Activated CD8-positive, alpha-beta T cell treated with anti-CD3 and anti-CD28 coated beads for 36 hours (primary cell): Measurements from ENCODE around the gene FOXC1. TPM values are rescaled to one million over a fixed set of nuclear protein-coding genes. Genes with fewer than 3 reads are reported as not detected.

Source experiments
- ATAC-seq: fragments of 200-7000 bp; cut with Tn5 transposase; one replicate; pipeline ENCODE4 v1.10.0; 2021; ENCODE audit warnings: mild to moderate bottlenecking, moderate library complexity
- CTCF ChIA-PET: fragments of 350-600 bp; sonication (Branson Sonifier 250); formaldehyde crosslinking; loops from one replicate; lab custom pipeline; 2021; ENCODE audit warnings: antibody characterized with exemption; lab: Charles Lee
- POLR2A ChIA-PET: fragments of 350-600 bp; sonication (Branson Sonifier 250); formaldehyde crosslinking; loops from one replicate; lab custom pipeline; 2021; ENCODE audit warnings: antibody characterized with exemption; lab: Charles Lee
- DNase-seq: peaks from one replicate; pipeline ENCODE4 v3.0.0-alpha.2; 2020
- H3K27ac Mint-ChIP-seq: one replicate; pipeline ENCODE4 v1.8.0; 2021; ENCODE audit warnings: mild to moderate bottlenecking, mixed read lengths
- H3K27me3 Mint-ChIP-seq: one replicate; pipeline ENCODE4 v1.8.0; 2021; ENCODE audit warnings: mixed read lengths
- H3K36me3 Mint-ChIP-seq: one replicate; pipeline ENCODE4 v1.8.0; 2021; ENCODE audit warnings: low read depth, mixed read lengths
- H3K4me1 Mint-ChIP-seq: one replicate; pipeline ENCODE4 v1.8.0; 2021; ENCODE audit warnings: low read depth, mixed read lengths
- H3K4me3 Mint-ChIP-seq: one replicate; pipeline ENCODE4 v1.8.0; 2021; ENCODE audit warnings: mild to moderate bottlenecking, moderate library complexity, mixed read lengths
- H3K9me3 Mint-ChIP-seq: one replicate; pipeline ENCODE4 v1.8.0; 2021; ENCODE audit warnings: mixed read lengths
- intact Hi-C: fragments of 100-400 bp; cut with micrococcal nuclease; formaldehyde crosslinking; loops from one replicate; pipeline ENCODE4 v1.10.0; 2022
- total RNA-seq, 2 experiments: library from RNA; stranded (reverse); gene quantifications; one replicate each; pipeline ENCODE4 v1.2.3, GENCODE V29; 2021
- TF ChIP-seq, protein P1 (sequence below): fragments of 200-600 bp; IDR thresholded peaks from one replicate; pipeline ENCODE4 v1.8.0; 2022; ENCODE audit warnings: antibody characterized with exemption, mild to moderate bottlenecking

The FOXC1 gene
- total RNA-seq = under 1 TPM in 1 of 2 experiments, not detected in 1; 0.16 TPM

DNA sequence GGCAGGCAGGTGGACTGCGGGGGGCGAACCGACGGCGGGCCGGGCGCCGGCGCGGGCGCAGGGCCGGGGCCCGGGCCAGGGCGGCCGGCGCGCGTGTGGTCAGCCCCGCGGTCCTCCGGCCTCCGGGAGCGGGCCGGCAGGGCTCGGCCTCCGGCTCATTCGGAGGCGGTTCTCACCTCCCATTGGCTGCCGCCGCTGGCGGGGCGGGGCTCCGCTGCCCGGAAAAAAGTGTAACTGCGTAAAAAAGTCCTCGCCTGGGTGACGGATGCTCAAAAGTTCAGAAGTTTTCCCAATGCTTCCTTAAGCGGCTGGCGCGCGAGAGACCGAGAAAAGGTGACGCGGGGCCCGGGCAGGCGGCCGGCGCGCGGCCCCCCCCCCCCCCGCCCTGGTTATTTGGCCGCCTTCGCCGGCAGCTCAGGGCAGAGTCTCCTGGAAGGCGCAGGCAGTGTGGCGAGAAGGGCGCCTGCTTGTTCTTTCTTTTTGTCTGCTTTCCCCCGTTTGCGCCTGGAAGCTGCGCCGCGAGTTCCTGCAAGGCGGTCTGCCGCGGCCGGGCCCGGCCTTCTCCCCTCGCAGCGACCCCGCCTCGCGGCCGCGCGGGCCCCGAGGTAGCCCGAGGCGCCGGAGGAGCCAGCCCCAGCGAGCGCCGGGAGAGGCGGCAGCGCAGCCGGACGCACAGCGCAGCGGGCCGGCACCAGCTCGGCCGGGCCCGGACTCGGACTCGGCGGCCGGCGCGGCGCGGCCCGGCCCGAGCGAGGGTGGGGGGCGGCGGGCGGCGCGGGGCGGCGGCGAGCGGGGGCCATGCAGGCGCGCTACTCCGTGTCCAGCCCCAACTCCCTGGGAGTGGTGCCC is at the start of gene FOXC1:
Gene FOXC1 (plus strand): TSS at position 268 of the 849 bp plus-strand sequence. CDS start 531 bp downstream, at position 799.
- Mint-ChIP-seq H3K9me3 (no peaks in the 10 kb centered on the region), H3K27ac (no peak within 1 kb of the TSS), H3K4me1 (peaks cover 43% of the 10 kb centered on the region), H3K4me3 (peak within 1 kb of the TSS; percentile 60), H3K36me3 (no peaks in the 10 kb centered on the region), H3K27me3 (peaks cover 58% of the 10 kb centered on the region)
- POLR2A ChIA-PET = no interaction called here
- TF ChIP-seq, protein P1, sequence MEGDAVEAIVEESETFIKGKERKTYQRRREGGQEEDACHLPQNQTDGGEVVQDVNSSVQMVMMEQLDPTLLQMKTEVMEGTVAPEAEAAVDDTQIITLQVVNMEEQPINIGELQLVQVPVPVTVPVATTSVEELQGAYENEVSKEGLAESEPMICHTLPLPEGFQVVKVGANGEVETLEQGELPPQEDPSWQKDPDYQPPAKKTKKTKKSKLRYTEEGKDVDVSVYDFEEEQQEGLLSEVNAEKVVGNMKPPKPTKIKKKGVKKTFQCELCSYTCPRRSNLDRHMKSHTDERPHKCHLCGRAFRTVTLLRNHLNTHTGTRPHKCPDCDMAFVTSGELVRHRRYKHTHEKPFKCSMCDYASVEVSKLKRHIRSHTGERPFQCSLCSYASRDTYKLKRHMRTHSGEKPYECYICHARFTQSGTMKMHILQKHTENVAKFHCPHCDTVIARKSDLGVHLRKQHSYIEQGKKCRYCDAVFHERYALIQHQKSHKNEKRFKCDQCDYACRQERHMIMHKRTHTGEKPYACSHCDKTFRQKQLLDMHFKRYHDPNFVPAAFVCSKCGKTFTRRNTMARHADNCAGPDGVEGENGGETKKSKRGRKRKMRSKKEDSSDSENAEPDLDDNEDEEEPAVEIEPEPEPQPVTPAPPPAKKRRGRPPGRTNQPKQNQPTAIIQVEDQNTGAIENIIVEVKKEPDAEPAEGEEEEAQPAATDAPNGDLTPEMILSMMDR = no peak
- peak; percentile 49 for DNase-seq
- peak; percentile 32 for ATAC-seq
- intact Hi-C loops = no loop called here
- CTCF ChIA-PET = interaction anchor here (0.7 kb wide), 2 partner anchors 13 to 495 kb away, joined by 3 read pairs; no protein-coding TSS in a partner anchor

DNA sequence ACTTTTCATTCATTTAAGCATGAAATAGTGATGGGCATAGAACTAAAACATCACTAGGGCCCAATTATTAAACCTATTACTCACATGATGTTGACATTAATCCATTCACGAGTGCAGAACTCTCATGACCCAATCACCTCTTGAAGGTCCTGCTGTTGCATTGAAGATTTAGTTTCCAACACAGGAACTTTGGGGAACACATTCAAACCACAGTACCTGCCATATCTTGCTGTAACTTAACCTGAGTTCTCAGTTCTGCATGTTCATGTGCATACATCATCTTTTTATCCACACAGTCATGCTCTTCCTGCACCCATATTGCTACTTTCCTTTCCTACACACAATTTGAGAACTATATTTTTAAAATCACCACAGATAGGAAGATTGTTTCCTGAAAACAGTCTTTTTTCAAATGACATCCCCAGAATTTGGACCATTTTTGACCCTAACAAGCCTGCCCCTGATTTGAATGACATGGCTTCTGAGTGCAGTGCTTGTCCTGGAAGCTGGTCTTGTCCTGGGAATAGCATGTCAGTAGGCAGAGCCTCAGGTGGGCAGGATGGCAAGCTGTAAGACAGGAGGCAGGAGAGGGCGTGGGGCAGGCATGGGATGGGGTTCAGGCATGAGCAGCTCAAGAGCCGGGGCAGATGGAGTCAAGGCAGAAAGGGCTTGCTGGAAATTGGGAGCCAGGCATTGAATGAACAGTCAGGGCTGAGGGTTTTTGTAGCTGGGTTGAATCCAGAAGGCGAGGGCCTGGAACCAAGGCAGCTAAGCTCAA is 49.2 kb upstream of the FOXC1 start:
- POLR2A ChIA-PET = interaction anchor here (0.7 kb wide), 1 partner anchor 11 kb away, joined by 3 read pairs; no protein-coding TSS in a partner anchor

DNA sequence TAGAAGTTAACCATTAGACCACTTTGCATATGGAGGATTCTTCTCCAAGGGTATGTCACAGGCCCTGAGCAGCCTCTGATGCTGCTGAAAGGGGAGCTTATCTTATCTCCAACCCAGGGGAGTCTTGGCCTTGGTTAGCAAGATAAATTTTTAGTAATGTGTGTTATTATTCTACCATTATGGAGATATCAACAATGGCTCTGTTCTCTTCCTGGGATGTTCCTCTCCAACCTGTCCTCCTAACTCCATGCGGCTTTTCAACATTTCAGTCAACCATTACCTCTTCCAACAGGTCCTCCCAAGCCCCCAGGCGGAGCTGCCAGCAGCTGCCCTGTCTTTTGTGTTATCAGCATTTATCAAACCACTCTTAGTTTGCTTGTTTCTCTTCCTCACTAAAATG is 48.4 kb upstream of the FOXC1 start:
- Mint-ChIP-seq H3K4me3 (no peak overlapping the region), H3K27me3 (peaks cover 12% of the 10 kb centered on the region), H3K9me3 (no peaks in the 10 kb centered on the region), H3K27ac (no peak overlapping the region), H3K4me1 (no peaks in the 10 kb centered on the region), H3K36me3 (no peaks in the 10 kb centered on the region)
- ChIA-PET CTCF (interaction anchor here (1.1 kb wide), 2 partner anchors 35 to 1073 kb away, joined by 4 to 5 read pairs; no protein-coding TSS in a partner anchor), POLR2A (interaction anchor here (0.7 kb wide), 1 partner anchor 10 kb away, joined by 3 read pairs; no protein-coding TSS in a partner anchor)
- intact Hi-C loops = no loop called here
- TF ChIP-seq, protein P1 = no peak
- ATAC-seq (no peak), DNase-seq (no peak)

More for the DNA sequence above, 49.2 kb upstream of the FOXC1 start:
- DNase-seq = no peak
- Mint-ChIP-seq H3K27me3 (peaks cover 17% of the 10 kb centered on the region), H3K4me1 (no peaks in the 10 kb centered on the region), H3K4me3 (no peak overlapping the region), H3K36me3 (no peaks in the 10 kb centered on the region), H3K9me3 (no peaks in the 10 kb centered on the region), H3K27ac (no peak overlapping the region)
- intact Hi-C loops = no loop called here
- ATAC-seq = no peak
- TF ChIP-seq, protein P1 = no peak
- CTCF ChIA-PET = no interaction called here

DNA sequence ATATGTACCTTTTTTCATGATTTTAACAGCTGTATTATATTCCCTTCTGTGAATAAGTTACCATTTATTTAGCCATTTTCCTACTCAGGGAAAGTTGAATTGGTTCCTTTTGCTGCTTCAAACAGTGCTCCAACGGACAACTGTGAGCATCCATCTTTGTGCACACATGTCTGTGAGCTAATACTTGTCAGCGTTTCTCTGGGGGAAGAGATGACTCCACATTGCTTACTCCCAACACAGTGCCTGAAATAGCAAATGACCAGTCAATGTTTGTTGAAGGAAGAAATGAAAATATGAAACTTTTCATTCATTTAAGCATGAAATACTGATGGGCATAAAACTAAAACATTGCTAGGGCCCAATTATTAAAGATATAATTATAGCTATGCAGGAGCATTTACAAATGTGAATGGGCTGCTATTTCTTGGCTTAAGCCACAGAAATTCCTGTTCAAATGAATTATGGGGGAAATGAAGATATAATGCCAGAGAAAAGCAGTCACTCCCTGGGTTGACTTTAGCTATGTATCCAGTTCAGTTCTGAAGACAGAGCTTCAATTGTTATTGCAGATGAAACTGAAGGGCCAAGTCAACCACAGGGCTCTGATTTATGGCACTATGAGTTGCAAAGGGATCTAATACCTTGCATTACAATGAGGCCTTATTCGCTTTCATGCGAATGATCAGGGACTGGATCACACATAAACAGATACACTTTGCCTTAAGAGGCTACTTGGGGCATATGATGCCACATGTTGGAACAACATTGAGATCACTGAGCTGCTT is 47.4 kb upstream of the FOXC1 start:
- H3K4me3 Mint-ChIP-seq = no peak overlapping the region
- ATAC-seq (no peak), DNase-seq (no peak)
- ChIA-PET POLR2A (no interaction called here), CTCF (interaction anchor here (0.6 to 1.1 kb wide), 4 partner anchors 10 to 1072 kb away, joined by 3 to 5 read pairs (median 4); no protein-coding TSS in a partner anchor)
- no peaks in the 10 kb centered on the region for H3K4me1 Mint-ChIP-seq
- H3K9me3 Mint-ChIP-seq = no peaks in the 10 kb centered on the region
- no peaks in the 10 kb centered on the region for H3K36me3 Mint-ChIP-seq
- TF ChIP-seq, protein P1 = no peak
- H3K27me3 Mint-ChIP-seq = peaks cover 8% of the 10 kb centered on the region
- H3K27ac Mint-ChIP-seq = no peak overlapping the region
- intact Hi-C loops = no loop called here
